GM12878 (cell line): ENCODE data around the gene TAPBPL. TPM values are rescaled to one million over a fixed set of nuclear protein-coding genes. Genes with fewer than 3 reads are reported as not detected.

Experiments
- BHLHE40 ChIP-seq, 2 experiments: fragments of 450-650 bp in 1 of 2; IDR thresholded peaks; 2 replicates each; pipeline ENCODE4 v1.6.1; 2011 to 2017; ENCODE audit warnings: low read depth in 2 of 2, borderline replicate concordance in 1 of 2, improper control_type of control experiment in 1 of 2, low read length in 1 of 2, mild to moderate bottlenecking in 1 of 2
- CBFB ChIP-seq: IDR thresholded peaks from 2 replicates; pipeline ENCODE4 v1.6.1; 2016; ENCODE audit warnings: antibody characterized with exemption, low read depth
- CEBPZ ChIP-seq: fragments of 150-350 bp; IDR thresholded peaks from 2 replicates; pipeline ENCODE4 v1.6.1; 2016; ENCODE audit warnings: low read depth, low read length
- CHD1 ChIP-seq: IDR thresholded peaks from 2 replicates; pipeline ENCODE4 v1.6.1; 2012; ENCODE audit warnings: low read depth, low read length, improper control_type of control experiment
- CREB1 ChIP-seq: IDR thresholded peaks from 2 replicates; pipeline ENCODE4 v1.6.1; 2012; ENCODE audit warnings: low read depth, mild to moderate bottlenecking, inconsistent platforms
- E2F4 ChIP-seq: IDR thresholded peaks from 2 replicates; pipeline ENCODE4 v1.6.1; 2012; ENCODE audit warnings: low read depth, low read length, improper control_type of control experiment
- IRF4 ChIP-seq: IDR thresholded peaks from 2 replicates; pipeline ENCODE4 v1.6.1; 2011; ENCODE audit warnings: low read depth, low read length
- KLF5 ChIP-seq: fragments of 450-650 bp; IDR thresholded peaks from 2 replicates; pipeline ENCODE4 v1.6.1; 2014; ENCODE audit warnings: mild to moderate bottlenecking; ENCODE audit not compliant: partially characterized antibody
- MXI1 ChIP-seq: fragments of 150-350 bp; IDR thresholded peaks from 2 replicates; pipeline ENCODE4 v1.6.1; 2011; ENCODE audit warnings: low read depth, mild to moderate bottlenecking, inconsistent platforms, low read length, improper control_type of control experiment
- MYB ChIP-seq: fragments of 150-350 bp; IDR thresholded peaks from 2 replicates; pipeline ENCODE4 v1.6.1; 2014; ENCODE audit warnings: mild to moderate bottlenecking, low read depth, low read length, borderline replicate concordance
- NFYB ChIP-seq: IDR thresholded peaks from 2 replicates; pipeline ENCODE4 v1.6.1; 2011; ENCODE audit warnings: low read depth, mild to moderate bottlenecking, low read length, improper control_type of control experiment, moderate library complexity; ENCODE audit not compliant: insufficient read depth
- POLR2AphosphoS2 ChIP-seq: IDR thresholded peaks from 2 replicates; pipeline ENCODE4 v1.6.1; 2011; ENCODE audit warnings: low read depth, mild to moderate bottlenecking, low read length, improper control_type of control experiment, moderate library complexity
- RAD21 ChIP-seq: IDR thresholded peaks from 2 replicates; pipeline ENCODE4 v1.6.1; 2011; ENCODE audit warnings: mild to moderate bottlenecking, low read depth, low read length, moderate library complexity; ENCODE audit not compliant: insufficient read depth
- SMAD5 ChIP-seq: IDR thresholded peaks from 2 replicates; pipeline ENCODE4 v1.6.1; 2016; ENCODE audit warnings: antibody characterized with exemption, low read depth
- SPI1 ChIP-seq: IDR thresholded peaks from 2 replicates; pipeline ENCODE4 v1.6.1; 2011; ENCODE audit warnings: low read depth, mild to moderate bottlenecking, low read length, moderate library complexity, borderline replicate concordance; ENCODE audit not compliant: insufficient read depth
- SRF ChIP-seq, 2 experiments: IDR thresholded peaks; 2 replicates each; pipeline ENCODE4 v1.6.1; 2011; ENCODE audit warnings: low read depth in 2 of 2, low read length in 2 of 2, mild to moderate bottlenecking in 1 of 2, moderate library complexity in 1 of 2
- SUPT20H ChIP-seq: IDR thresholded peaks from 2 replicates; pipeline ENCODE4 v1.6.1; 2011; ENCODE audit warnings: low read depth, mild to moderate bottlenecking, low read length, moderate library complexity, borderline replicate concordance; ENCODE audit not compliant: control insufficient read depth
- TAF1 ChIP-seq: IDR thresholded peaks from 2 replicates; pipeline ENCODE4 v1.6.1; 2011; ENCODE audit warnings: mild to moderate bottlenecking, low read depth, low read length, borderline replicate concordance
- WRNIP1 ChIP-seq: IDR thresholded peaks from 2 replicates; pipeline ENCODE4 v1.6.1; 2011; ENCODE audit warnings: low read depth, low read length, improper control_type of control experiment, borderline replicate concordance
- ZNF687 ChIP-seq: fragments of 450-650 bp; IDR thresholded peaks from 2 replicates; pipeline ENCODE4 v1.6.1; 2017; ENCODE audit warnings: mild to moderate bottlenecking, moderate library complexity
- polyA plus RNA-seq, 11 experiments: library from polyadenylated mRNA; depleted of rRNA in 4 of 11; unstranded in 6 of 11; stranded (reverse) in 5 of 11; fragments of >200 nt; fragmentation: Nextera tagmentation in 4 of 11; fragmentation: Illumina TruSeq in 1 of 11; extraction: Ambion mirVana in 4 of 11; extraction: Trizol in 1 of 11; gene quantifications; 1 replicate in 1 of 11; 2 replicates in 10 of 11; pipeline versions ENCODE4 v1.2.1 to v1.2.3, GENCODE V29; 2011 to 2016; ENCODE audit warnings: inconsistent platforms in 2 of 11, missing spikeins in 2 of 11, low read depth in 1 of 11
- total RNA-seq, 4 experiments: library from RNA; depleted of rRNA in 3 of 4; stranded (reverse); fragments of >200 nt in 3 of 4; fragmentation: Illumina TruSeq in 1 of 4; extraction: Trizol in 1 of 4; gene quantifications; 2 replicates each; pipeline versions ENCODE4 v1.2.1 to v1.2.3, GENCODE V29; 2013 to 2021

The TAPBPL gene
- total and polyA plus RNA-seq, 10 of the 15 experiments (the other 5 are each of a cell fraction or from before 2014, with no cell fraction given) = 12.4 to 45.0 (median 29.9) TPM

GRCh38 chr12:6451348-6452244, at the start of gene TAPBPL (continued):
- peak; percentile 52 to 58; a peak in 3 of 4 replicates for TF ChIP-seq BHLHE40 (IDR thresholded peaks at IDR 0.05; ENCODE audit: borderline replicate concordance in 1 of 2, low read depth in 2 of 2, low read length in 1 of 2)
- TF ChIP-seq SUPT20H = no peak
- no peak for TF ChIP-seq CHD1
- TF ChIP-seq SMAD5 = peak; percentile 53; the same call in 1 of the 2 replicates
- TF ChIP-seq MYB = no peak
- peak; percentile 91 for TF ChIP-seq TAF1
- no peak for TF ChIP-seq RAD21
- TF ChIP-seq SPI1 = peak; percentile 23; the same call in 1 of the 2 replicates
- TF ChIP-seq SRF (IDR thresholded peaks at IDR 0.05; ENCODE audit: low read depth in 2 of 2, low read length in 2 of 2) = 0 out of 4 replicates have a peak, but pooled peaks of 1 of the 2 experiments have one; percentile 13
- TF ChIP-seq WRNIP1 = no peak
- TF ChIP-seq NFYB = no peak
- no peak for TF ChIP-seq CREB1
- TF ChIP-seq KLF5 = no peak
- no peak for TF ChIP-seq CEBPZ
- no peak for TF ChIP-seq E2F4
- TF ChIP-seq ZNF687 = peak; percentile 71
- 0 out of 2 replicates have a peak, but pooled peaks have one; percentile 1 for TF ChIP-seq CBFB
- TF ChIP-seq POLR2AphosphoS2 = peak; percentile 29; the same call in 1 of the 2 replicates
- TF ChIP-seq IRF4 = no peak
- TF ChIP-seq MXI1 = peak; percentile 68
